GM18873 (cell line): Measurements from ENCODE around the gene MED15.
"Not testable (repeated sequence)": the region's sequence is repeated elsewhere in the genome, so short reads cannot be mapped to it uniquely, and the experiment has no call there.

Experiments
- ATAC-seq: cut with Tn5 transposase; IDR thresholded peaks from one replicate; pipeline ENCODE4 v1.9.1; 2021; ENCODE audit warnings: mild to moderate bottlenecking, moderate library complexity, moderate number of reproducible peaks; ENCODE audit not compliant: unreplicated experiment, low FRiP score

MED15 gene, protein sequence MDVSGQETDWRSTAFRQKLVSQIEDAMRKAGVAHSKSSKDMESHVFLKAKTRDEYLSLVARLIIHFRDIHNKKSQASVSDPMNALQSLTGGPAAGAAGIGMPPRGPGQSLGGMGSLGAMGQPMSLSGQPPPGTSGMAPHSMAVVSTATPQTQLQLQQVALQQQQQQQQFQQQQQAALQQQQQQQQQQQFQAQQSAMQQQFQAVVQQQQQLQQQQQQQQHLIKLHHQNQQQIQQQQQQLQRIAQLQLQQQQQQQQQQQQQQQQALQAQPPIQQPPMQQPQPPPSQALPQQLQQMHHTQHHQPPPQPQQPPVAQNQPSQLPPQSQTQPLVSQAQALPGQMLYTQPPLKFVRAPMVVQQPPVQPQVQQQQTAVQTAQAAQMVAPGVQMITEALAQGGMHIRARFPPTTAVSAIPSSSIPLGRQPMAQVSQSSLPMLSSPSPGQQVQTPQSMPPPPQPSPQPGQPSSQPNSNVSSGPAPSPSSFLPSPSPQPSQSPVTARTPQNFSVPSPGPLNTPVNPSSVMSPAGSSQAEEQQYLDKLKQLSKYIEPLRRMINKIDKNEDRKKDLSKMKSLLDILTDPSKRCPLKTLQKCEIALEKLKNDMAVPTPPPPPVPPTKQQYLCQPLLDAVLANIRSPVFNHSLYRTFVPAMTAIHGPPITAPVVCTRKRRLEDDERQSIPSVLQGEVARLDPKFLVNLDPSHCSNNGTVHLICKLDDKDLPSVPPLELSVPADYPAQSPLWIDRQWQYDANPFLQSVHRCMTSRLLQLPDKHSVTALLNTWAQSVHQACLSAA

DNA sequence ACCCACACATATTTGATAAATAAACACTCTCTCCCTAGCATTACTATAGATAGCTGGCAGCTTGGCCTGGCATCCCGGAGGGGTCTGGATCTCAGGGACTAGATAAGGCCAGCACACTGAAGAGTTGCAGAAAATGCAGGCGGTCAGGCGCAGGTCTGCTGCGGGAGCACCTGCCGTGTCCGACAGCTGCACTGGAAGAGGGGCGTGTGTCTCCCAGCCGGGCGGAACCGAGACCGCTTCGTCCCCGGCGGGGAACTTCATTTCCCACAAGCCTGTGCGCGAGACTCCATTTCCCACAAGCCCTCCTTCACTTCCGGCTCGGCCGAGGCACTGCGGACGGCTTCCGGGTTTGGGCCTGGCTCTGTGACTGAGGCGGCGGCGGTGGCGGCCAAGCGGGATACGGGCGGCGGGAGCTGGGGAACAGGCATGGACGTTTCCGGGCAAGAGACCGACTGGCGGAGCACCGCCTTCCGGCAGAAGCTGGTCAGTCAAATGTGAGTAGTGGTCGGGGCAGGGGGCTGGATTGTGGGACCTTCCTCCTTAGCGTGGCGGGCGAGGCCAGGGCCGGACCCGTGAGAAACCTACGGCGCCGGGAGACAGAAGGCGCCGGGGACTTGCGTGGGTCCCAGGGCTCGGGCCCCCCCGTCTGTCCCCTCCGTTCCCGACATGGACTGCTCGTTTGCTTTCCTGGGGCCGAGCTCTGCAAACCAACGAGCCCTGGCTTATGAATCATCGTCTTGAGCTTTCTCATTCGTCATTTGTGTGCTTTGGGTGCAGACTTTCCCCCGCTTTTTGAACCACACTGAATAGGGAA, at the start of gene MED15:
Gene MED15 (plus strand): TSS at position 358 of the 814 bp plus-strand sequence. CDS start 69 bp downstream, at position 427.
- ATAC-seq: peak; percentile 73

DNA sequence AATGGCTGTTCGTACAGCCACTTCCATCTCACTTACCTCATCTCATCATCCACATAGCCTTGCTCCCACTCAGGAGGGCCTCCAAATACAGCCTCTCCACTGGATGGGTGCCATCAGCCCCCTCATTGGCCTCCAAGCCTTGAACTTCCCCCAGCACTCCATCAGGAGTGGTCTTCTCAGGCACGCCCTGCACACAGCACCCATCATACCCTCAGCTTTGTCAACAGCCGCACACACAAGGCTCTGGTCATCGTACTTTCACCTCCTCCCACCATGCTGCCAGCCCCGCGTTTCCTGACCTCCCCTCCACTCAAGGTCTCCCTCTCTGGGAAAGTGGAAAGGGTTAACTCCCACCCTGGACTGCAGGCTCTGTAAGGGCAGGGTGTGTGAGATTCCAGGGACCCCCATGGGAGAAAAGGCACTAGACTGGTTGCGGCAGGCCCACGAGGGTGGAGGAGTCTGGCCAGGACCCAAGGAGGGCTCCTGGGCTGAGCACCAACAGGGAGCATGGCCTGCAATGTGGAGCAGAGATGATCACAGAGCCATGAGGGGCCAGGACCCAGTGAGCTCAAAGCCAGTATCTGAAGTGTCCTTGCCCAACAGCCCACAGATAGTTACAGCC, 48.8 kb upstream of the MED15 start:
- no peak for ATAC-seq

DNA sequence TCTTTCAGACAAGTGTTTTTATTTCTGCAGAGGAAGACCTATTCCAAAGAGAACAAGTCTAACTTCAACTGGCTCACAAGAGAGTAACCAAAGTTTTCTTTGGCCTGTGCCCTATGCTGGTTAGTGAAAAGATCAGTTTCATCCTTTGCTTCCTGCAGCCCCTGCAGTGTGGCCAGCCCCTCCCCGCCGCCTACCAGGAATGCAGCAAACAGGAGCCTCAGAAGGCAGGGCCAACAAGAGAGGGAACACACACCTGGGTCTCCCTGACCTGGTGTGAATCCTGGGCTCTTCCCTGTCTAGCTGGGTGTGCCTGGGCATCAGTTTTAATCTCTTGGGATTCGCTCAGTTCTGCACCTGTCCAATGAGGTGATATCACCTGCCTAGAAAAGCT, 48.3 kb upstream of the MED15 start:
- no peak for ATAC-seq

DNA sequence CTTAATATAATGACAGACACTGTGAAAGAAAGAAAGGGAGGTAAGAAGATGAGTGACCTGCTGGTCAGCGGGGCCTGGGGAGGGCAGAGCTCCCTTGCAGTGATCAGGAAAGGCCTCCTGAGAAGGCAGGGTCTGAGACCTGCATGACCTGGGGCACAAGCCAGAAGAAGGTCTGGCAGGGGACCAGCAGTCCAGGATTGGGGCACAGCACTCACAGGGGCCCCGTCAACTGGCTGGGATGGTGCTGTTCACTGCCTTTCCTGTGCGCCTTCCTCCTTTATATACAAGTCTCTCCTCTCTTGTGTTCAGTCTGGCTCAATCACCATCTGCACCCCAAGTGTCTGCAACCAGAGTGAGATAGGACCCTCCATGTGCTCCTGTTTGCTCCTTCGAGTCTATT, 47.5 kb upstream of the MED15 start:
- no peak for ATAC-seq

DNA sequence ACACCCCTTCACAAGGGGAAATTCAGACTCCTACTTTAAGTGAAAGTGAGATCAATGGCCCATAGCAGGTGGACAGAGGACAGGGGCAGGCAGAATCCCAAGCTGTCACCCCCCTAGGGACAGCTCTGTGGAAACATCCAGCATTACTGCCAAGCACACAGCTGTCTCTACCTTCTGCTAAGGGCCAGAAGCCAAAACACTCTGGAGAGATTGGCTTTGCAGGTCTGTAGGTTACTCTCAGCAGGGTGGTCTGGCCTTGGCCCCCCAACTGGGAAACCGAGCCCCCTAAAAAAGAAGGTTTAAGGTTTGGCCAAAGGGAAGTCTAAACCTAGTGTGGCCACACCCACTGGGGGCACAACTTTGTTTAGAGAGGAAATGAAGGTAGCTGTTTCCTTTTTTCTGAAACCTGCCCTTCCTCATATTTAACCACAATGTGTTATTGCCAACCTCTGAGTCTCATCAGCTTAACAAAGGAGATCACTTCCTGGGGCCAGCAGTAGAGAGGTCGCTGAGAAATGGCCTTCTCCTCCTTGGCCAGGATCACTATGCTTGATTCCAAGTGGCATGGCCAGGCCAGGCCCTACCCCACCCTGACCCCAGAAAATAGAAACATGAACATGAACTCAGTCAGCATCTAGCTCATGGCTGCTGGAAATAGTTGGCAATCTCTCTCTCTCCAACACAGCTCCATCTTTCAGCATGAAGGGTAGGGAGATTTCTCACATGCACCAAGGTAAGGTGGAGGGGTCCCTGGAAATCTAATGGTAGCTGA, 43.9 kb upstream of the MED15 start:
- ATAC-seq: no peak

DNA sequence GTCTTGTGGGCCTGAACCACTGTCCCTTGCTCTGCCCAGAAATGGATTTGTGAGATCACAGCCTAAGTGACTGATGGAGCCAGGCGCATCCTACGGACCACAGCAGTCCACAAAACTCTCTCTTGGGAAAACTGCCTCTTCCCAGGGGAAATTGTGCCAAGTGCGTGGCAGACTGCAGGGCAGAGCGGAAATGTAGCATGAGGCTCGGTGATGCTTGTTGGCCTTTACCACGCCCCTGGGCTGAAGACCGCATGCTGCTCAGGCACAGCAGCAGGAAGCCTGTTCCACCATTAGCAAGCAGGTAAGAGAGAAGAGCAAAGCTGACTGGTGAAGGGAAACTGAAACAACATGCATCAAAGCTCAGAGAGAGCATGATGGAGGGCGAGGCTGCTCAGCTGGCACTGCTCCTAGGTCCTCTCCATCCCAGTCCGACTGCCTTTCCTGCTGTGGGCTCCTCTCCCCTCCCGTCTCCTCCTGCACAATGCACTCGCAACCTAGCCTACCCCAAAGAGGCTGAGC, 43.3 kb upstream of the MED15 start:
- ATAC-seq: no peak

DNA sequence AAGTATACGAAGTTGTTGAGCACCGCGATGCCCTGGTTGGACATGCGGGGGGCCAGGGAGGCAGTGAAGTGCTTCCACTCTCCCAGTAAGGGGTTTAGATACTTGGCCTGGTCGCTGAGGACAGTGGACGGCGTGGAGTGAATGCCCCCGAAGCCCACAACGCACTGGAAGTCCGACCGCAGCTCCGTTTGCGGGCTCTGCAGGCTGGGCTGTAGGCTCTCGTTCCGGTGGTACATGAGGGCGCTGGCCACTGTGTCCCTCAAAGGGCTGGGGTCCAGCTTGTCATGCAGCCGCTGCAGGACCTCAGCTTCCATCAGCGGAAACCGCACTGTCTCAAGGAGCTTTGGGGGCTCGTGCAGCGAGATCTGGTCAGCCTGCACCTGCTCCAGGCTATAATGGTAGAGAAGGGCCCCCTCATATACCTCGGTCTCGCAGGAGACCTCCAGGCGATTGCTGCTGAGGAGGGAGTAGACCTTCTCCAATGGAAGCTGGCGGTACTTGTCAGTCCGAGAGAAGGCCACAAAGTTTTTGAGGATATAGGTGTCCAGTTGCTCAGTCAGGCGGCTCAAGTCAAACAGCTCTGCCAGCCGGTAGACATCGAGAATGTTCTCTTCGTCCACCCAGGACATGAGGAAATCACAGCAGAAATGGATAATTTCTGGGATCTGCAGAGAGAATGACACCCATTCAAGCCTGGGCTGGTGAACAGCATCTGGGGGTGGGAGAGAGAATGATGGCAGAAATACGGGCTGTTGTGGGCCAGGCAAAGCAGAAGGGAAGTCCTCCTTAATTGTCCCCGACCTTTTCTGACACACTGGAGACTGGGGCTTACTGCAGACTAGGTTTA, 42.3 kb upstream of the MED15 start:
- ATAC-seq: no peak

DNA sequence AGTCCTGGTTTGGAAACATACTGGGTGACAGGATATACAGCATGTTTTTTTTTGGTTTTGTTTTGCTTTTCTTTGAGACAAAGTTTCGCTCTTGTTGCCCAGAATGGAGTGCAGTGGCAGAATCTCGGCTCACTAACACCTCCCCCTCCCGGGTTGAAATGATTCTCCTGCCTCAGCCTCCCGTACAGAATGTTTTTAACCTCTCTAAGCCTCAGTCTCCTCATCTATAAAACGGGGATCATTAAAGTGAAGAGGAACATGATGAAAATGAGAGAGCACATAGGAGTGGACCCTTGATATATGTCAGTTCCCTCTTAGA, 41.7 kb upstream of the MED15 start:
- ATAC-seq: no peak

DNA sequence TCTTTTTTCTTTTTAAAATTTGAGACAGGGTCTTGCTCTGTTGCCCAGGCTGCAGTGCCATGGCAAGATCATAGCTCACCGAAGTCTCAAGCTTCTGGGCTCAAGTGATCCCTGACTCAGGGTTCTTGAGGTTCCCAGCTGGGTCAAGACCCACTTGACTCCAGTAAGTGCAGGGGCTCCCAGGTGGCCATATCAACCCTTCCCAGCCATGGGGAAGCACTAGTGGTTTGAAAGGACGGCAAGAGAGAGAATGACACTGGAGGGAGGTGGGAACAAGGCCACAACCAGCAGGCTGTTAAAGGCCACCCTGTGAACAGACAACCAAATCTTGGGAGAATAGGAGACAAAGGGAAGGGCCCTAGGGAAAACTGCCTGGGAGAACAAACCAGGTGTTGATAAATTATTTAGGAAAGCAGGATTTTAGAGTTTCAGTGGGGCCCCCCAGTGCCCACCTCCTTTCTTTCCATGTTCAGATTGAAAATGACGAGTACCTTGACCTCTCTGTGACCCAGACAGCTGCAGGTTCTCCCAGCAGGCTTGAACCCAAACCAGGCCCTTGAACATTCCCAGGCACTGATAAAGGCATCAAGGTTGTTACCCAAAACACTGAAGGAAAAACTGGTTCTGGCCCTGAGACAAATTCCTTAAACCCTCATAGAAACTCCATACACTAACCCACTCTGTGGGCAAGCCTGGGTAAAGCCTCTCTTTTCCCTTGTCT, 40.6 kb upstream of the MED15 start:
- no peak for ATAC-seq

DNA sequence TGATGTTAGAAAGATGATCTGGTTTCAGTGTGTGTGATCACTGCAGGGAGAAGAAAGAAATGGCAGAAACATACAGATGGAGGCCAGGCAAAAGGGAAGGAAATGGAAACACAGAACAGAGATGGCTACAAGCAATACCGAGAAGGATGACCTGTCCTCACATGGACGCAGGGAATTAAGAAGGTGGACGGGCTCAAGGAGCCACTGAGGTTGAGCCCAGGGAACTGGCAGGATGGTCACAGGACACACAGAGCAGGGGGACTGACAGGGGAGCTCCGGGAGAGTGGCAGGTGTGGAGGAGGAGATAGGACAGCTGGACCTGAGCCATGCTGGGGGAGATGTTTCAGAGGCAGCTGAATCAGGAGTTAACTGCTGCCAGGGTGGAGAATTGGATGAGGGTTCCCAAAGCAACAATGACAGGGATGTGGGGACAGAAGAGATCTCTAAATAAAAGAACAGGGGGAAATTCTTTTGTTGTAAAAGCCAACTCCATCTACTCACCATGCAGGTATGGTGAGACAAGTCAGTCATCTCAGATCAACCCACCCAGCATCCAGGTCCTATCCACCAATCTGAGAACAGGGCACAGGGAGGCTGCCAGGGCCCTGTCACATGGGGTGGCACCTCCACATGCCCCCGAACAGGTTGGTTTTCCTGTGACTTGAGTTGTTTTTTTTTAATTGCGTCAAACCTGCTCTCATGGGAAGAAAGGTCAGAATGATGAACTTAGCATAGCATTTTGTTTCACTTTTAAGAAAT, 38.1 kb upstream of the MED15 start:
- ATAC-seq: no peak

DNA sequence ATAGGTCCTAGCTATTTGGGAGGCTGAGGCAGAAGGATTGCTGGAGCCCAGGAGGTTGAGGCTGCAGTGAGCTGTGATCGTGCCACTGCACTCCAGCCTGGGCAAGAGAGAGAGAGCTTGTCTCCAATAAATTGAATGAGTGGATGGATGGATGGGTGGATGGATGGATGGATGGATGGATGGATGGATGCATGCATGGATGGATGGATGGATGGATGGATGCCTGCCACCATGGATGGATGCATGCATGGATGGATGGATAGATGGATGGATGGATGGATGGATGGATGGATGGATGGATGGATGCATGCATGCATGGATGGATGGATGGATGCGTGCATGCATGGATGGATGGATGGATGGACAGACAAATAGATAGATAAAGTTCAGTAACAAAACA, 36.9 kb upstream of the MED15 start:
- ATAC-seq: not testable (repeated sequence)

DNA sequence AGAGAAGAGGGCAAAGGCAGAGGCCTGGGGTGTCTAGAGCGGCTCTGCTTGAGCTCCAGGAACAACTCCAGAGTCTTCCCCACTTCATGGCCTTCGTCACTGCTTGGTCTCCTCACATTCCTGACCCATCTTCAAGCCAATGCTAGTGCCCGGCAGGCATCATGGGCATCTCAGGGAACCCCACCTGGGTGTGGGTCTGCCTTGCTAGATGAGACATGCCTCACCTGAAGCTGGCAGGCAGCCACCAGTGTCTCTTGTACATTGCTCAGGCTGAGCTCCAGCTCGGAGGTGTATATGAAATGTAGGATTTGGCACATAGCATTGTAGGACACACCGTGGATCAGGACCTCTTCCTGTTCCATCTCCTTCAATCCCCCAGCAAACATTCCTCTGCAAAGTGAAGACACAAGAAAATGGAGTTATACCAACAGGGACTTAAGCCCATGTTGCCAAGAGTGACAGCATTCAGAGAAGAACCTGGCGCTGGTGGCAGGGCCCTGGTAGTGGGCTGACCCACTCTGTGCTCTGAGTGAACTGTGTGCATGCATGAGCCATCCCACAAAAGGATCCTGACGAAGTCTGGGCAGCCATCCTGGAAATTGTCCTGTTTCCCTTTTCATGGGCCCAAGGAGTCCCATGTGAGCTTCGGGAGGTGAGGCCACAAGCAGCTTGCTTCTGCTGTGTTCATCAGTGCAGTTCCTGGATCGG, 36.1 kb upstream of the MED15 start:
- no peak for ATAC-seq

DNA sequence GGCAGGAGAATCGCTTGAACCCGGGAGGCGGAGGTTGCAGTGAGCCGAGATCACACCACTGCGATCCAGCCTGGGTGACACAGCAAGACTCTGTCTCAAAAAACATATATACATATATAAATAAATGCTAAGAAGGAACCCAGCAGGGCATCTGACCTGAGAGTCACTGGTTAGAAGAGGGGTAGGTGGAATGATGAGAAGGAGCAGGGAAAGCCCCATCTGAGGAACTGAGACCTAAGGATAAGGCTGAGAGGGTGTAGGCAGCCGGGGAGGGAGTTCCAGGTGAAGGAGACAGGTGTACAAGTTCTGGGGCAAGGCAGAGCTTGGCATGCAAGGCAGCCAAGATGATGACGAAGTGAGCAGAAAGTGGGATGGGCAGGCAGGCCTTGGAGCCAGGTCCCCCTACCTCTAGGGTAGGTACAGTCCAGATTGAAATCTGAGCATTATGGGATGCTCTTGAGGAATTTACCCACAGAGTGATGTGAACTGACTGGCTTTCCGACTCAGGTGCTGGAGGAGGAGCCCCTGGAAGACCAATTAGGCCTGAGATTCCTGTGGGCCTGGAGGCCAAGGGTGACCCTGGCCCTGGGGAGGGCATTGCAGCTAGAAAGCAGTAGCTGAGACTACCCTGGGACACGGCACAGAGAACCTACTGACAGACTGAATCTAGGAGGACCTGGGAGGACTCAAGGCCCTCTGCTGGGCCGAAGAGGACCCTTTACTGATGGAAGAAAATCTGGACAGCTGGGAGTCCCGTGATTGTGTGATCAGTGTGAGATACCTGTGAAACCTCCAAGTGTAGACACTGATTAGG, 34.6 kb upstream of the MED15 start:
- ATAC-seq: no peak

DNA sequence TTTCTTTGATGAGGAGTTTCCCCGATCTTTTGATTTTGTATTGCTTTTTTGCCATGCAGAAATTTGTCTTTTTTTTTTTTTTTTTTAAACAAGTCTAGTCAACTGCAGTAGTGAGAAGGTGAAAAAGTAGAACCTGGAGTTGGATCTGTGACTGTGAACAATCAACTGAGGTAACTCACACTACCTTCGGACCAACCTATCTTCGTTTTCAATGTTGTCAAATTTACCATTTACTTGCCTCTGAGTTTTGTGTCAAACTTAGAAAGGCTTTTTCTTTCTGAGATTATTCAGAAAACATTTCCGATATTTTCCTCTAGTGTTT, 32.3 kb upstream of the MED15 start:
- no peak for ATAC-seq

DNA sequence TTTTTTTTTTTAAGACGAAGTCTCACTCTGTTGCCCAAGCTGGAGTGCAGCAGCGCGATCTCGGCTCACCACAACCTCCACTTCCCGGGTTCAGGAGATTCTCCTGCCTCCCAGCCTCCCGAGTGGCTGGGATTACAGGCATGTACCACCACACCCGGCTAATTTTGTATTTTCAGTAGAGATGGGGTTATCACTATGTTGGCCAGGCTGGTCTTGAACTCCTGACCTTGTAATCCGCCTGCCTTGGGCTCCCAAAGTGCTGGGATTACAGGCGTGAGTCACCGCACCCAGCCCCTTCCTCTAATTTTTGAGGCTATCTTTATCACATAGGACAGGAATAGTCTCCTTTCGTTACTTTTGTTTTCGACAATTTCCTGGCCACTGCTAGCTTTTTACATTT, 31.8 kb upstream of the MED15 start:
- ATAC-seq: not testable (repeated sequence)

DNA sequence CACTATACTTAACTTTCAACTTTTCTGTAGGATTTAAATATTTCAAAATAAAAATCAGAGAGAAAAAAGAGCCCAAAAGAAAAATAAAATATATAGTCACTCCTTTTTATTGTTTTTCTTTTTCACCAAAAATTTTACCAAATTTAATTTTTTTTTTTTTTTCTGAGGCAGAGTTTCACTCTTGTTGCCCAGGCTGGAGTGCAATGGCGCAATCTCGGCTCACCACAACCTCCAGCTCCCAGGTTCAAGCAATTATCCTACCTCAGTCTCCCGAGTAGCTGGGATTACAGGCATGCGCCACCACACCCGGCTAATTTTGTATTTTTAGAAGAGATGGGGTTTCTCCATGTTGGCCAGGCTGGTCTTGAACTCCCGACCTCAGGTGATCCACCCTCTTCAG, 29.4 kb upstream of the MED15 start:
- not testable (repeated sequence) for ATAC-seq
